Panc1 (cell line): Measurements from ENCODE around the gene FAR2. TPM values are rescaled to one million over a fixed set of nuclear protein-coding genes. Genes with fewer than 3 reads are reported as not detected.

Source experiments
- ATAC-seq: fragments of 200-7000 bp; cut with Tn5 transposase; 2 replicates; pipeline ENCODE4 v1.9.1; 2020; ENCODE audit warnings: mild to moderate bottlenecking, moderate library complexity
- BruUV-seq: library from RNA; stranded (reverse); fragments of 400-500 nt; replicated peaks from 2 replicates; lab custom pipeline; 2021; lab: Mats Ljungman, UMichigan
- CTCF ChIA-PET: fragments of 300-600 bp; sonication (Branson Sonifier 250); formaldehyde crosslinking; loops from one replicate; lab custom pipeline; 2022; ENCODE audit warnings: antibody characterized with exemption; lab: Charles Lee
- POLR2A ChIA-PET: fragments of 300-600 bp; sonication (Branson Sonifier 250); formaldehyde crosslinking; loops from one replicate; lab custom pipeline; 2022; ENCODE audit warnings: antibody characterized with exemption; lab: Charles Lee
- DNase-seq: peaks from one replicate; pipeline ENCODE4 v3.0.0-alpha.2; 2010; ENCODE audit warnings: low read depth, low spot score
- H3K27ac ChIP-seq: 2 replicates; pipeline ENCODE4 v1.5.1; 2011; ENCODE audit warnings: mild to moderate bottlenecking, low read length, inconsistent platforms
- H3K27me3 ChIP-seq: fragments of 200-500 bp; sonication (Bioruptor generic); 2 replicates; pipeline ENCODE4 v1.6.0; 2014; ENCODE audit warnings: low read length, inconsistent platforms; ENCODE audit not compliant: control insufficient read depth, insufficient read depth
- H3K36me3 ChIP-seq: fragments of 200-500 bp; sonication (Bioruptor generic); 2 replicates; pipeline ENCODE4 v1.5.1; 2014; ENCODE audit warnings: inconsistent platforms, mild to moderate bottlenecking, low read length, moderate library complexity; ENCODE audit not compliant: control insufficient read depth, insufficient read depth
- H3K4me1 ChIP-seq: 2 replicates; pipeline ENCODE4 v1.5.1; 2011; ENCODE audit warnings: inconsistent platforms, mild to moderate bottlenecking, low read length, moderate library complexity; ENCODE audit not compliant: control insufficient read depth, insufficient read depth
- H3K4me3 ChIP-seq, 2 experiments: 2 replicates each; pipeline ENCODE4 v1.5.1; 2011 to 2012; ENCODE audit warnings: low read depth in 2 of 2, low read length in 2 of 2, mild to moderate bottlenecking in 2 of 2, inconsistent platforms in 1 of 2, moderate library complexity in 1 of 2
- H3K9me3 ChIP-seq: fragments of 200-500 bp; sonication (Bioruptor generic); 2 replicates; pipeline ENCODE4 v1.5.1; 2014; ENCODE audit warnings: low read depth, mild to moderate bottlenecking, inconsistent platforms, low read length, moderate library complexity; ENCODE audit not compliant: control insufficient read depth, insufficient read depth
- CTCF ChIP-seq: fragments of 450-650 bp; IDR thresholded peaks from 2 replicates; pipeline ENCODE4 v1.5.1; 2017; ENCODE audit warnings: mild to moderate bottlenecking
- POLR2AphosphoS5 ChIP-seq: IDR thresholded peaks from 2 replicates; pipeline ENCODE4 v1.6.1; 2012; ENCODE audit warnings: mild to moderate bottlenecking, low read depth, low read length, moderate library complexity
- SIN3A ChIP-seq: IDR thresholded peaks from 2 replicates; pipeline ENCODE4 v1.6.1; 2012; ENCODE audit warnings: low read depth, mild to moderate bottlenecking, low read length, moderate library complexity, borderline replicate concordance; ENCODE audit not compliant: insufficient read depth
- TCF7L2 ChIP-seq: IDR thresholded peaks from 2 replicates; pipeline ENCODE4 v1.6.1; 2011; ENCODE audit warnings: mild to moderate bottlenecking, low read depth, low read length, inconsistent platforms
- in situ Hi-C: cut with HindIII; loops from 2 replicates; pipeline ENCODE4 v1.10.0; 2016; ENCODE audit warnings: low sequenced_read_pairs, low pct_unique_long_range_greater_than_20kb
- intact Hi-C: fragments of 100-400 bp; cut with micrococcal nuclease; formaldehyde crosslinking; loops from one replicate; pipeline ENCODE4 v1.10.0; 2022; ENCODE audit not compliant: unreplicated experiment
- total RNA-seq: library from RNA; stranded (reverse); gene quantifications from one replicate; pipeline ENCODE4 v1.2.1, GENCODE V29; 2021; ENCODE audit not compliant: unreplicated experiment
- TF ChIP-seq, protein P1 (sequence below), 2 experiments: IDR thresholded peaks; 2 replicates each; pipeline ENCODE4 v1.6.1; 2011 to 2012; ENCODE audit warnings: low read depth in 2 of 2, control low read depth in 1 of 2, low read length in 1 of 2, mild to moderate bottlenecking in 1 of 2, moderate library complexity in 1 of 2; ENCODE audit not compliant: insufficient read depth in 1 of 2

The FAR2 gene
- total RNA-seq, 1 experiment from 2014 or later: 6.2 TPM

- no peak for ATAC-seq
- Histone ChIP-seq H3K4me1 (peaks cover 5% of the 10 kb centered on the region; the same call in 1 of the 2 replicates), H3K36me3 (no peaks in the 10 kb centered on the region), H3K4me3 (no peak overlapping the region), H3K27ac (no peak overlapping the region), H3K9me3 (no peaks in the 10 kb centered on the region), H3K27me3 (no peaks in the 10 kb centered on the region)
- CTCF ChIA-PET: no interaction called here
- TF ChIP-seq TCF7L2 (no peak), SIN3A (no peak), POLR2AphosphoS5 (no peak), CTCF (no peak)
- TF ChIP-seq, protein P1, sequence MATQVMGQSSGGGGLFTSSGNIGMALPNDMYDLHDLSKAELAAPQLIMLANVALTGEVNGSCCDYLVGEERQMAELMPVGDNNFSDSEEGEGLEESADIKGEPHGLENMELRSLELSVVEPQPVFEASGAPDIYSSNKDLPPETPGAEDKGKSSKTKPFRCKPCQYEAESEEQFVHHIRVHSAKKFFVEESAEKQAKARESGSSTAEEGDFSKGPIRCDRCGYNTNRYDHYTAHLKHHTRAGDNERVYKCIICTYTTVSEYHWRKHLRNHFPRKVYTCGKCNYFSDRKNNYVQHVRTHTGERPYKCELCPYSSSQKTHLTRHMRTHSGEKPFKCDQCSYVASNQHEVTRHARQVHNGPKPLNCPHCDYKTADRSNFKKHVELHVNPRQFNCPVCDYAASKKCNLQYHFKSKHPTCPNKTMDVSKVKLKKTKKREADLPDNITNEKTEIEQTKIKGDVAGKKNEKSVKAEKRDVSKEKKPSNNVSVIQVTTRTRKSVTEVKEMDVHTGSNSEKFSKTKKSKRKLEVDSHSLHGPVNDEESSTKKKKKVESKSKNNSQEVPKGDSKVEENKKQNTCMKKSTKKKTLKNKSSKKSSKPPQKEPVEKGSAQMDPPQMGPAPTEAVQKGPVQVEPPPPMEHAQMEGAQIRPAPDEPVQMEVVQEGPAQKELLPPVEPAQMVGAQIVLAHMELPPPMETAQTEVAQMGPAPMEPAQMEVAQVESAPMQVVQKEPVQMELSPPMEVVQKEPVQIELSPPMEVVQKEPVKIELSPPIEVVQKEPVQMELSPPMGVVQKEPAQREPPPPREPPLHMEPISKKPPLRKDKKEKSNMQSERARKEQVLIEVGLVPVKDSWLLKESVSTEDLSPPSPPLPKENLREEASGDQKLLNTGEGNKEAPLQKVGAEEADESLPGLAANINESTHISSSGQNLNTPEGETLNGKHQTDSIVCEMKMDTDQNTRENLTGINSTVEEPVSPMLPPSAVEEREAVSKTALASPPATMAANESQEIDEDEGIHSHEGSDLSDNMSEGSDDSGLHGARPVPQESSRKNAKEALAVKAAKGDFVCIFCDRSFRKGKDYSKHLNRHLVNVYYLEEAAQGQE (IDR thresholded peaks at IDR 0.05; ENCODE audit: insufficient read depth in 1 of 2, low read depth in 2 of 2, low read length in 1 of 2): no peak
- no peak for DNase-seq
- in situ Hi-C loops: no loop called here
- intact Hi-C loops: no loop called here
- POLR2A ChIA-PET: no interaction called here
- BruUV-seq: no TSS peak
Measured at GRCh38 chr12:29242921-29243431, 93.9 kb downstream of the FAR2 start.

- H3K36me3 ChIP-seq: no peaks in the 10 kb centered on the region
- intact Hi-C loops (no loop called here), in situ Hi-C loops (no loop called here)
- DNase-seq (no peak), ATAC-seq (no peak)
- peaks cover 5% of the 10 kb centered on the region; the same call in 1 of the 2 replicates for H3K4me1 ChIP-seq
- TF ChIP-seq SIN3A: no peak
- TF ChIP-seq, protein P1 (IDR thresholded peaks at IDR 0.05; ENCODE audit: insufficient read depth in 1 of 2, low read depth in 2 of 2, low read length in 1 of 2): no peak
- no peak for TF ChIP-seq POLR2AphosphoS5
- TF ChIP-seq CTCF: no peak
- TF ChIP-seq TCF7L2: no peak
- BruUV-seq: no TSS peak
- H3K27me3 ChIP-seq: no peaks in the 10 kb centered on the region
- H3K9me3 ChIP-seq: no peaks in the 10 kb centered on the region
- no peak overlapping the region for H3K27ac ChIP-seq
- POLR2A ChIA-PET: no interaction called here
- CTCF ChIA-PET: no interaction called here
- no peak overlapping the region for H3K4me3 ChIP-seq
Measured at GRCh38 chr12:29244159-29244765, 95.2 kb downstream of the FAR2 start.
